Duodenal mucosa (tissue), 2 donors: Measurements from ENCODE around the gene TMEM52.

ENCODE experiments used
- H3K27ac ChIP-seq: one replicate; pipeline ENCODE4 v1.7.0; 2013; ENCODE audit warnings: low read depth, low read length
- H3K27me3 ChIP-seq, 2 donors: one replicate each; pipeline ENCODE4 v1.7.0; 2013; ENCODE audit warnings: low read length in 2 of 2, control low read depth in 1 of 2; ENCODE audit not compliant: insufficient read depth in 2 of 2, control insufficient read depth in 1 of 2
- H3K36me3 ChIP-seq, 2 donors: one replicate each; pipeline ENCODE4 v1.7.0; 2013; ENCODE audit warnings: low read length in 2 of 2, control low read depth in 1 of 2; ENCODE audit not compliant: insufficient read depth in 2 of 2, control insufficient read depth in 1 of 2
- H3K4me1 ChIP-seq, 2 donors: one replicate each; pipeline ENCODE4 v1.7.0; 2013; ENCODE audit warnings: low read length in 2 of 2, control low read depth in 1 of 2; ENCODE audit not compliant: insufficient read depth in 2 of 2, control insufficient read depth in 1 of 2
- H3K4me3 ChIP-seq, 2 donors: one replicate each; pipeline ENCODE4 v1.7.0; 2013; ENCODE audit warnings: low read length in 2 of 2, low read depth in 1 of 2
- H3K9ac ChIP-seq, 2 donors: one replicate each; pipeline ENCODE4 v1.7.0; 2013; ENCODE audit warnings: low read length in 2 of 2, low read depth in 1 of 2
- H3K9me3 ChIP-seq, 2 donors: one replicate each; pipeline ENCODE4 v1.7.0; 2013; ENCODE audit warnings: low read length in 2 of 2, control low read depth in 1 of 2; ENCODE audit not compliant: control insufficient read depth in 1 of 2

Gene TMEM52

GRCh38 chr1:1947493-1947892 lies 28.4 kb upstream of the TMEM52 start:
- Histone ChIP-seq H3K36me3 (no peaks in the 10 kb centered on the region), H3K4me1 (peaks cover 8 to 24% of the 10 kb centered on the region in 2 donors), H3K27ac (no peak overlapping the region), H3K9ac (no peak overlapping the region), H3K4me3 (no peak overlapping the region), H3K27me3 (peaks cover 0 to 8% of the 10 kb centered on the region in 2 donors), H3K9me3 (no peaks in the 10 kb centered on the region)

- Histone ChIP-seq H3K4me3 (no peak overlapping the region), H3K36me3 (no peaks in the 10 kb centered on the region), H3K9me3 (no peaks in the 10 kb centered on the region), H3K27ac (no peak overlapping the region), H3K27me3 (peaks cover 0 to 11% of the 10 kb centered on the region in 2 donors), H3K4me1 (peaks cover 8 to 32% of the 10 kb centered on the region in 2 donors), H3K9ac (no peak overlapping the region)
Measured at GRCh38 chr1:1946540-1946939, 27.5 kb upstream of the TMEM52 start.

- H3K4me3 ChIP-seq = no peak overlapping the region
- H3K27ac ChIP-seq = no peak overlapping the region
- H3K9ac ChIP-seq = no peak overlapping the region
- H3K4me1 ChIP-seq = peaks cover 8 to 37% of the 10 kb centered on the region in 2 donors
- H3K27me3 ChIP-seq = peaks cover 0 to 14% of the 10 kb centered on the region in 2 donors
- H3K36me3 ChIP-seq = no peaks in the 10 kb centered on the region
- no peaks in the 10 kb centered on the region for H3K9me3 ChIP-seq
Measured at GRCh38 chr1:1945782-1946393, 26.8 kb upstream of the TMEM52 start.

- H3K4me1 ChIP-seq = peaks cover 8 to 37% of the 10 kb centered on the region in 2 donors
- no peaks in the 10 kb centered on the region for H3K9me3 ChIP-seq
- H3K27ac ChIP-seq = no peak overlapping the region
- peak overlapping the region in 1 of 2 donors; percentile 47 for H3K9ac ChIP-seq
- H3K36me3 ChIP-seq = no peaks in the 10 kb centered on the region
- peak overlapping the region in 1 of 2 donors; percentile 57 for H3K4me3 ChIP-seq
- H3K27me3 ChIP-seq = peaks cover 0 to 14% of the 10 kb centered on the region in 2 donors
Measured at GRCh38 chr1:1943834-1944570, 24.9 kb upstream of the TMEM52 start.

GRCh38 chr1:1942753-1943656 lies 23.9 kb upstream of the TMEM52 start:
- H3K4me3 ChIP-seq = peak overlapping the region; percentile 37 to 55
- H3K36me3 ChIP-seq = no peaks in the 10 kb centered on the region
- H3K27ac ChIP-seq = no peak overlapping the region
- H3K4me1 ChIP-seq = peaks cover 8 to 37% of the 10 kb centered on the region in 2 donors
- peaks cover 0 to 14% of the 10 kb centered on the region in 2 donors for H3K27me3 ChIP-seq
- H3K9ac ChIP-seq = peak overlapping the region in 1 of 2 donors; percentile 60
- H3K9me3 ChIP-seq = no peaks in the 10 kb centered on the region

- H3K36me3 ChIP-seq = no peaks in the 10 kb centered on the region
- no peak overlapping the region for H3K4me3 ChIP-seq
- no peak overlapping the region for H3K9ac ChIP-seq
- H3K9me3 ChIP-seq = no peaks in the 10 kb centered on the region
- peaks cover 0 to 14% of the 10 kb centered on the region in 2 donors for H3K27me3 ChIP-seq
- H3K27ac ChIP-seq = no peak overlapping the region
- peaks cover 8 to 37% of the 10 kb centered on the region in 2 donors for H3K4me1 ChIP-seq
Measured at GRCh38 chr1:1941868-1942752, 23.0 kb upstream of the TMEM52 start.

GRCh38 chr1:1941211-1941841 lies 22.2 kb upstream of the TMEM52 start:
- H3K9me3 ChIP-seq = no peaks in the 10 kb centered on the region
- no peak overlapping the region for H3K9ac ChIP-seq
- no peaks in the 10 kb centered on the region for H3K36me3 ChIP-seq
- peaks cover 8 to 32% of the 10 kb centered on the region in 2 donors for H3K4me1 ChIP-seq
- no peak overlapping the region for H3K4me3 ChIP-seq
- peaks cover 0 to 14% of the 10 kb centered on the region in 2 donors for H3K27me3 ChIP-seq
- H3K27ac ChIP-seq = no peak overlapping the region

- Histone ChIP-seq H3K27me3 (peaks cover 0 to 10% of the 10 kb centered on the region in 2 donors), H3K27ac (no peak overlapping the region), H3K4me3 (no peak overlapping the region), H3K36me3 (no peaks in the 10 kb centered on the region), H3K4me1 (peaks cover 8 to 32% of the 10 kb centered on the region in 2 donors), H3K9ac (no peak overlapping the region), H3K9me3 (no peaks in the 10 kb centered on the region)
Measured at GRCh38 chr1:1940123-1940425, 21.0 kb upstream of the TMEM52 start.
